Measurements from ENCODE around the gene NAXE. TPM values are rescaled to one million over a fixed set of nuclear protein-coding genes. Genes with fewer than 3 reads are reported as not detected.

Gene NAXE
- total RNA-seq, 4 donors from 2014 or later = 37.0 to 52.7 (median 45.8) TPM

- no peak for DNase-seq (ENCODE audit: low spot score in 2 of 2)
- no peak overlapping the region for H3K4me3 ChIP-seq (ENCODE audit: low read depth, poor library complexity, severe bottlenecking)
- TF ChIP-seq POLR2A (IDR thresholded peaks at IDR 0.05) (no peak), CTCF (IDR thresholded peaks at IDR 0.05) (no peak)
- WGBS, 2 donors = 39 to 46% methylated on average over 6 of the region's 6 CpGs
- intact Hi-C loops (cut with DNase I; ENCODE audit: low total_unique reads) = no loop called here
These were observed 49.5 kb downstream of the NAXE start for GRCh38 chr1:156640842-156641706.

GRCh38 chr1:156641761-156642264 lies 50.2 kb downstream of the NAXE start, which contains the start of gene BCAN:
Gene BCAN (plus strand): TSS chr1:156642117. CDS start chr1:156646055, 3,938 bp downstream.
- TF ChIP-seq CTCF (IDR thresholded peaks at IDR 0.05) = no peak
- no peak for TF ChIP-seq POLR2A (IDR thresholded peaks at IDR 0.05)
- intact Hi-C loops (cut with DNase I; ENCODE audit: low total_unique reads) = no loop called here
- DNase-seq (ENCODE audit: low spot score in 2 of 2) = no peak
- no peak within 1 kb of the TSS for H3K4me3 ChIP-seq (ENCODE audit: low read depth, poor library complexity, severe bottlenecking)
- WGBS, 2 donors = 0 to 1% methylated on average over 36 of the region's 46 CpGs

GRCh38 chr1:156642265-156643048 lies 50.9 kb downstream of the NAXE start:
- DNase-seq (ENCODE audit: low spot score in 2 of 2) = no peak
- no peak overlapping the region for H3K4me3 ChIP-seq (ENCODE audit: low read depth, poor library complexity, severe bottlenecking)
- intact Hi-C loops (cut with DNase I; ENCODE audit: low total_unique reads) = no loop called here
- 13 to 25% methylated on average over 27 to 37 of the region's 40 CpGs for WGBS, 2 donors
- TF ChIP-seq CTCF (IDR thresholded peaks at IDR 0.05) (no peak), POLR2A (IDR thresholded peaks at IDR 0.05) (no peak)

- DNase-seq (ENCODE audit: low spot score in 2 of 2) = no peak
- TF ChIP-seq CTCF (IDR thresholded peaks at IDR 0.05) (no peak), POLR2A (IDR thresholded peaks at IDR 0.05) (no peak)
- WGBS, 2 donors = 65 to 72% methylated on average over 6 of the region's 7 CpGs
- H3K4me3 ChIP-seq (ENCODE audit: low read depth, poor library complexity, severe bottlenecking) = no peak overlapping the region
- intact Hi-C loops (cut with DNase I; ENCODE audit: low total_unique reads) = no loop called here
These were observed 51.6 kb downstream of the NAXE start for GRCh38 chr1:156643049-156643777.

GRCh38 chr1:156643778-156644092 lies 52.2 kb downstream of the NAXE start:
- intact Hi-C loops (cut with DNase I; ENCODE audit: low total_unique reads) = no loop called here
- no peak overlapping the region for H3K4me3 ChIP-seq (ENCODE audit: low read depth, poor library complexity, severe bottlenecking)
- 71 to 76% methylated on average over 7 of the region's 7 CpGs for WGBS, 2 donors
- TF ChIP-seq CTCF (IDR thresholded peaks at IDR 0.05) (no peak), POLR2A (IDR thresholded peaks at IDR 0.05) (no peak)
- DNase-seq (ENCODE audit: low spot score in 2 of 2) = no peak

Other genes with a start within 250 kb of the NAXE start
- gene RHBG, start 222.6 kb upstream of the NAXE start, total RNA-seq = 10 to 100 TPM in 1 of 4 donors, 1 to 10 TPM in 3; 3.5 to 14.2 (median 9.3) TPM
- 10 to 100 TPM; 32.1 to 67.3 (median 55.6) TPM for gene MEF2D, start 91.0 kb upstream of the NAXE start, total RNA-seq
- 1 to 10 TPM in 3 of 4 donors, under 1 TPM in 1; 0.98 to 3.0 (median 2.1) TPM for gene IQGAP3, start 19.2 kb upstream of the NAXE start, total RNA-seq
- under 1 TPM in 1 of 4 donors, not detected in 3; 0.19 TPM for gene TTC24, start 12.1 kb upstream of the NAXE start, total RNA-seq
- 10 to 100 TPM in 3 of 4 donors, 1 to 10 TPM in 1; 10.0 to 18.5 (median 13.9) TPM for gene GPATCH4, start 9.7 kb downstream of the NAXE start, total RNA-seq
- gene HAPLN2, start 27.6 kb downstream of the NAXE start, total RNA-seq = 1 to 10 TPM in 1 of 4 donors, under 1 TPM in 2, not detected in 1; 0.68 to 1.0 (median 0.80) TPM
- 10 to 100 TPM; 21.9 to 50.1 (median 26.0) TPM for gene BCAN, start 50.3 kb downstream of the NAXE start, total RNA-seq
- gene NES, start 85.6 kb downstream of the NAXE start, total RNA-seq = 1 to 10 TPM; 2.4 to 8.9 (median 5.0) TPM
- gene CRABP2, start 113.8 kb downstream of the NAXE start, total RNA-seq = 100 to 1,000 TPM in 1 of 4 donors, 10 to 100 TPM in 3; 67.9 to 103 (median 96.1) TPM
- 10 to 100 TPM; 20.3 to 39.0 (median 28.2) TPM for gene METTL25B, start 136.7 kb downstream of the NAXE start, total RNA-seq
- gene ISG20L2, start 137.0 kb downstream of the NAXE start, total RNA-seq = 10 to 100 TPM; 13.4 to 21.4 (median 16.7) TPM
- gene MRPL24, start 149.3 kb downstream of the NAXE start, total RNA-seq = 10 to 100 TPM; 34.0 to 44.9 (median 41.5) TPM
- gene HDGF, start 159.9 kb downstream of the NAXE start, total RNA-seq = 100 to 1,000 TPM; 210 to 233 (median 222) TPM
- 10 to 100 TPM; 35.4 to 45.6 (median 38.8) TPM for gene PRCC, start 175.8 kb downstream of the NAXE start, total RNA-seq
- gene SH2D2A, start 225.1 kb downstream of the NAXE start, total RNA-seq = 1 to 10 TPM in 1 of 4 donors, not detected in 3; 1.5 TPM

All from lower leg skin (tissue), 4 donors.